ENCODE data around the gene REC8. TPM values are rescaled to one million over a fixed set of nuclear protein-coding genes. Genes with fewer than 3 reads are reported as not detected.

REC8 gene
- total RNA-seq, 1 experiment from 2014 or later = 58.0 TPM

- Histone ChIP-seq H4K5ac (ENCODE audit: insufficient read length, low read depth, low read length) (no peak overlapping the region), H3K79me2 (ENCODE audit: insufficient read depth, low read length) (no peaks in the 10 kb centered on the region), H3K79me1 (ENCODE audit: insufficient read depth, low read depth, low read length, poor library complexity, severe bottlenecking) (peaks cover 4% of the 10 kb centered on the region), H2BK12ac (ENCODE audit: insufficient read length, low read depth, low read length) (no peak overlapping the region), H3K4me2 (ENCODE audit: insufficient read depth, insufficient read length, low read length) (no peak overlapping the region), H3K23ac (ENCODE audit: insufficient read length, low read depth, low read length) (no peak overlapping the region), H3K23me2 (ENCODE audit: insufficient read length, low read depth, low read length, poor library complexity, severe bottlenecking) (no peaks in the 10 kb centered on the region), H2BK5ac (ENCODE audit: insufficient read length, low read length) (no peak overlapping the region), H3K27me3 (ENCODE audit: insufficient read depth, low read length) (no peaks in the 10 kb centered on the region), H2BK120ac (ENCODE audit: low read depth, low read length, poor library complexity, severe bottlenecking) (no peak overlapping the region), H4K91ac (ENCODE audit: insufficient read length, low read depth, low read length) (no peak overlapping the region), H2BK20ac (ENCODE audit: low read depth, low read length, poor library complexity, severe bottlenecking) (no peak overlapping the region), H3K27ac (ENCODE audit: insufficient read length, low read depth, low read length) (no peak overlapping the region), H3K14ac (ENCODE audit: insufficient read depth, low read length) (no peak overlapping the region), H4K8ac (replicated peaks; ENCODE audit: insufficient read length, low read depth, low read length) (no peak overlapping the region), H3T11ph (ENCODE audit: low read length) (no peak overlapping the region), H2AK5ac (ENCODE audit: insufficient read length, low read length) (no peak overlapping the region), H3K56ac (ENCODE audit: insufficient read length, low read depth, low read length) (no peak overlapping the region), H3K4me1 (ENCODE audit: insufficient read depth, low read length) (no peaks in the 10 kb centered on the region; the same call in 1 of the 2 replicates), H4K20me1 (ENCODE audit: control insufficient read depth, insufficient read depth, insufficient read length) (no peaks in the 10 kb centered on the region), H2BK15ac (ENCODE audit: low read depth, low read length) (no peak overlapping the region), H2AFZ (ENCODE audit: low read length) (no peak overlapping the region), H3K9ac (ENCODE audit: extremely low read depth, insufficient read length, low read length) (no peak overlapping the region), H3K9me3 (ENCODE audit: control insufficient read depth, low read depth, low read length) (no peaks in the 10 kb centered on the region), H3K18ac (ENCODE audit: insufficient read length, low read depth, low read length) (no peak overlapping the region), H3K4ac (ENCODE audit: low read depth, low read length) (no peak overlapping the region)
- Mint-ChIP-seq H3K4me3 (no peak overlapping the region), H3K4me1 (peaks cover 15% of the 10 kb centered on the region in 2 experiments), H3K27me3 (ENCODE audit: low read depth) (no peaks in the 10 kb centered on the region; the same call in 1 of the 2 replicates), H3K9me3 (no peaks in the 10 kb centered on the region), H3K27ac (no peak overlapping the region), H3K36me3 (ENCODE audit: insufficient read depth in 1 of 3, low read depth in 3 of 3) (peaks cover 31 to 80% (median 65%) of the 10 kb centered on the region in 3 experiments; a peak in 6 of 7 replicates)
- no peak for TF ChIP-seq CTCF (conservative IDR thresholded peaks at IDR 0.05)
- DNase-seq = no peak
- no CpG with 5 or more reads among the region's 11 CpGs for WGBS (ENCODE audit: extremely low coverage, insufficient read length, low lambda C conversion rate)
Observed at GRCh38 chr14:24185741-24186140, 13.9 kb downstream of the REC8 start.
